Ishikawa (cell line): ENCODE results near the gene FOXJ3.

ENCODE experiments used
- EGR1 ChIP-seq: IDR thresholded peaks from 2 replicates; pipeline ENCODE4 v1.6.1; 2012
- RAD21 ChIP-seq: IDR thresholded peaks from 2 replicates; pipeline ENCODE4 v1.6.1; 2012; ENCODE audit warnings: low read depth
- REST ChIP-seq: IDR thresholded peaks from 2 replicates; pipeline ENCODE4 v1.6.1; 2012; ENCODE audit warnings: low read depth, mild to moderate bottlenecking
- ZBTB7A ChIP-seq: IDR thresholded peaks from 2 replicates; pipeline ENCODE4 v1.6.1; 2012; ENCODE audit warnings: low read depth

- TF ChIP-seq EGR1 (no peak), REST (no peak), ZBTB7A (no peak), RAD21 (no peak)
These were observed 18.7 kb downstream of the FOXJ3 start for GRCh38 chr1:42316292-42316691.
